ENCODE measurements around the gene PDE9A.
A peak's percentile ranks its signal among the peaks of the same experiment; 100 is the strongest.
"Not testable (repeated sequence)": the region's sequence is repeated elsewhere in the genome, so short reads cannot be mapped to it uniquely, and the experiment has no call there.

PDE9A gene

GRCh38 chr21:42781150-42781970 lies 127.9 kb downstream of the PDE9A start:
- DNase-seq = peak; percentile 41

- no peak for DNase-seq
Measured at GRCh38 chr21:42781971-42782722, 128.7 kb downstream of the PDE9A start.

- DNase-seq = no peak
Measured at GRCh38 chr21:42782723-42783242, 129.4 kb downstream of the PDE9A start.

- DNase-seq = no peak
Measured at GRCh38 chr21:42784276-42784675, 130.9 kb downstream of the PDE9A start.

GRCh38 chr21:42784896-42785451 lies 131.6 kb downstream of the PDE9A start:
- DNase-seq = no peak

GRCh38 chr21:42785666-42786427 lies 132.4 kb downstream of the PDE9A start:
- no peak for DNase-seq

GRCh38 chr21:42786884-42787283 lies 133.5 kb downstream of the PDE9A start:
- DNase-seq = no peak

- DNase-seq = no peak
Measured at GRCh38 chr21:42787613-42788012, 134.2 kb downstream of the PDE9A start.

- no peak for DNase-seq
Measured at GRCh38 chr21:42790520-42791065, 137.2 kb downstream of the PDE9A start.

- no peak for DNase-seq
Measured at GRCh38 chr21:42793774-42794173, 140.4 kb downstream of the PDE9A start.

GRCh38 chr21:42794551-42794950 lies 141.1 kb downstream of the PDE9A start:
- no peak for DNase-seq

- DNase-seq = no peak
Measured at GRCh38 chr21:42796327-42797062, 143.1 kb downstream of the PDE9A start.

- DNase-seq = no peak
Measured at GRCh38 chr21:42797522-42797921, 144.1 kb downstream of the PDE9A start.

- DNase-seq = no peak
Measured at GRCh38 chr21:42798106-42798505, 144.7 kb downstream of the PDE9A start.

- no peak for DNase-seq
Measured at GRCh38 chr21:42799516-42799915, 146.1 kb downstream of the PDE9A start.

- DNase-seq = no peak
Measured at GRCh38 chr21:42799948-42800347, 146.5 kb downstream of the PDE9A start.

GRCh38 chr21:42801616-42802015 lies 148.2 kb downstream of the PDE9A start:
- not testable (repeated sequence) for DNase-seq

- no peak for DNase-seq
Measured at GRCh38 chr21:42806509-42807140, 153.2 kb downstream of the PDE9A start.

GRCh38 chr21:42807293-42807895 lies 154.0 kb downstream of the PDE9A start:
- not testable (repeated sequence) for DNase-seq

- DNase-seq = no peak
Measured at GRCh38 chr21:42807938-42808613, 154.7 kb downstream of the PDE9A start.

All from NCI-H2107 (cell line).